Calu3 (cell line): Measurements from ENCODE around the gene HTR7. TPM values are rescaled to one million over a fixed set of nuclear protein-coding genes. Genes with fewer than 3 reads are reported as not detected.

Experiments
- BruUV-seq: library from RNA; stranded (reverse); fragments of 400-500 nt; replicated peaks from 2 replicates; lab custom pipeline; 2021; lab: Mats Ljungman, UMichigan
- CTCF ChIA-PET: fragments of 300-600 bp; sonication (Branson Sonifier 250); formaldehyde crosslinking; loops from one replicate; lab custom pipeline; 2022; ENCODE audit warnings: antibody characterized with exemption; lab: Charles Lee
- DNase-seq: peaks from one replicate; pipeline ENCODE4 v3.0.0; 2022
- H3K27ac Mint-ChIP-seq: one replicate; pipeline ENCODE4 v1.8.0; 2022; ENCODE audit warnings: mixed read lengths; ENCODE audit not compliant: unreplicated experiment
- H3K27me3 Mint-ChIP-seq: one replicate; pipeline ENCODE4 v1.8.0; 2022; ENCODE audit warnings: mixed read lengths; ENCODE audit not compliant: unreplicated experiment
- H3K36me3 Mint-ChIP-seq: one replicate; pipeline ENCODE4 v1.8.0; 2022; ENCODE audit warnings: mild to moderate bottlenecking, moderate library complexity, mixed read lengths; ENCODE audit not compliant: insufficient read depth, unreplicated experiment
- H3K4me1 Mint-ChIP-seq: one replicate; pipeline ENCODE4 v1.8.0; 2022; ENCODE audit warnings: mild to moderate bottlenecking, low read depth, mixed read lengths; ENCODE audit not compliant: unreplicated experiment
- H3K4me3 Mint-ChIP-seq: one replicate; pipeline ENCODE4 v1.8.0; 2022; ENCODE audit warnings: mild to moderate bottlenecking, low read depth, moderate library complexity, mixed read lengths; ENCODE audit not compliant: unreplicated experiment
- H3K9me3 Mint-ChIP-seq: one replicate; pipeline ENCODE4 v1.8.0; 2022; ENCODE audit warnings: low read depth, mixed read lengths; ENCODE audit not compliant: unreplicated experiment
- CTCF ChIP-seq: fragments of 200-600 bp; IDR thresholded peaks from one replicate; pipeline ENCODE4 v1.8.0; 2022; ENCODE audit warnings: antibody characterized with exemption; ENCODE audit not compliant: unreplicated experiment
- intact Hi-C: fragments of 100-400 bp; cut with micrococcal nuclease; formaldehyde crosslinking; loops from one replicate; pipeline ENCODE4 v1.10.0; 2022; ENCODE audit not compliant: unreplicated experiment
- total RNA-seq: library from RNA; stranded (reverse); gene quantifications from 2 replicates; pipeline ENCODE4 v1.2.3, GENCODE V29; 2022

Gene HTR7
- total RNA-seq, 1 experiment from 2014 or later: 0.12 TPM

- intact Hi-C loops: no loop called here
- H3K27me3 Mint-ChIP-seq: peaks cover 18% of the 10 kb centered on the region
- no peak overlapping the region for H3K4me3 Mint-ChIP-seq
- no peak for DNase-seq
- no TSS peak for BruUV-seq
- H3K36me3 Mint-ChIP-seq: peaks cover 5% of the 10 kb centered on the region
- H3K4me1 Mint-ChIP-seq: no peaks in the 10 kb centered on the region
- CTCF ChIA-PET: no interaction called here
- H3K27ac Mint-ChIP-seq: no peak overlapping the region
- no peak for TF ChIP-seq CTCF
- H3K9me3 Mint-ChIP-seq: peaks cover 7% of the 10 kb centered on the region
Measured at GRCh38 chr10:90855126-90855525, 2.7 kb downstream of the HTR7 start.

- peaks cover 24% of the 10 kb centered on the region for H3K27me3 Mint-ChIP-seq
- intact Hi-C loops: no loop called here
- no peak for TF ChIP-seq CTCF
- no peak for DNase-seq
- CTCF ChIA-PET: no interaction called here
- no peaks in the 10 kb centered on the region for H3K36me3 Mint-ChIP-seq
- H3K27ac Mint-ChIP-seq: no peak overlapping the region
- H3K9me3 Mint-ChIP-seq: peaks cover 7% of the 10 kb centered on the region
- H3K4me1 Mint-ChIP-seq: no peaks in the 10 kb centered on the region
- no TSS peak for BruUV-seq
- H3K4me3 Mint-ChIP-seq: no peak overlapping the region
Measured at GRCh38 chr10:90849956-90850749, 7.7 kb downstream of the HTR7 start.

GRCh38 chr10:90847436-90847835 lies 10.4 kb downstream of the HTR7 start:
- intact Hi-C loops: no loop called here
- DNase-seq: no peak
- H3K27me3 Mint-ChIP-seq: peaks cover 30% of the 10 kb centered on the region
- H3K27ac Mint-ChIP-seq: no peak overlapping the region
- H3K4me1 Mint-ChIP-seq: no peaks in the 10 kb centered on the region
- no peak overlapping the region for H3K4me3 Mint-ChIP-seq
- TF ChIP-seq CTCF: no peak
- BruUV-seq: no TSS peak
- H3K9me3 Mint-ChIP-seq: peaks cover 9% of the 10 kb centered on the region
- H3K36me3 Mint-ChIP-seq: no peaks in the 10 kb centered on the region
- CTCF ChIA-PET: interaction anchor here (0.6 kb wide), 1 partner anchor 1279 kb away, joined by 5 read pairs; no protein-coding TSS in a partner anchor

GRCh38 chr10:90846746-90847145 lies 11.1 kb downstream of the HTR7 start:
- BruUV-seq: no TSS peak
- Mint-ChIP-seq H3K27me3 (peaks cover 31% of the 10 kb centered on the region), H3K27ac (no peak overlapping the region), H3K9me3 (peaks cover 9% of the 10 kb centered on the region), H3K4me3 (no peak overlapping the region), H3K4me1 (no peaks in the 10 kb centered on the region), H3K36me3 (no peaks in the 10 kb centered on the region)
- CTCF ChIA-PET: no interaction called here
- intact Hi-C loops: no loop called here
- no peak for TF ChIP-seq CTCF
- DNase-seq: no peak
